ENCODE data around the gene CMC4.

GRCh38 chrX:155094468-155095061, 23.6 kb upstream of the CMC4 start:
- TF ChIP-seq ESRRA (IDR thresholded peaks at IDR 0.05; ENCODE audit: borderline replicate concordance, low read depth): no peak
- TF ChIP-seq, protein P1, sequence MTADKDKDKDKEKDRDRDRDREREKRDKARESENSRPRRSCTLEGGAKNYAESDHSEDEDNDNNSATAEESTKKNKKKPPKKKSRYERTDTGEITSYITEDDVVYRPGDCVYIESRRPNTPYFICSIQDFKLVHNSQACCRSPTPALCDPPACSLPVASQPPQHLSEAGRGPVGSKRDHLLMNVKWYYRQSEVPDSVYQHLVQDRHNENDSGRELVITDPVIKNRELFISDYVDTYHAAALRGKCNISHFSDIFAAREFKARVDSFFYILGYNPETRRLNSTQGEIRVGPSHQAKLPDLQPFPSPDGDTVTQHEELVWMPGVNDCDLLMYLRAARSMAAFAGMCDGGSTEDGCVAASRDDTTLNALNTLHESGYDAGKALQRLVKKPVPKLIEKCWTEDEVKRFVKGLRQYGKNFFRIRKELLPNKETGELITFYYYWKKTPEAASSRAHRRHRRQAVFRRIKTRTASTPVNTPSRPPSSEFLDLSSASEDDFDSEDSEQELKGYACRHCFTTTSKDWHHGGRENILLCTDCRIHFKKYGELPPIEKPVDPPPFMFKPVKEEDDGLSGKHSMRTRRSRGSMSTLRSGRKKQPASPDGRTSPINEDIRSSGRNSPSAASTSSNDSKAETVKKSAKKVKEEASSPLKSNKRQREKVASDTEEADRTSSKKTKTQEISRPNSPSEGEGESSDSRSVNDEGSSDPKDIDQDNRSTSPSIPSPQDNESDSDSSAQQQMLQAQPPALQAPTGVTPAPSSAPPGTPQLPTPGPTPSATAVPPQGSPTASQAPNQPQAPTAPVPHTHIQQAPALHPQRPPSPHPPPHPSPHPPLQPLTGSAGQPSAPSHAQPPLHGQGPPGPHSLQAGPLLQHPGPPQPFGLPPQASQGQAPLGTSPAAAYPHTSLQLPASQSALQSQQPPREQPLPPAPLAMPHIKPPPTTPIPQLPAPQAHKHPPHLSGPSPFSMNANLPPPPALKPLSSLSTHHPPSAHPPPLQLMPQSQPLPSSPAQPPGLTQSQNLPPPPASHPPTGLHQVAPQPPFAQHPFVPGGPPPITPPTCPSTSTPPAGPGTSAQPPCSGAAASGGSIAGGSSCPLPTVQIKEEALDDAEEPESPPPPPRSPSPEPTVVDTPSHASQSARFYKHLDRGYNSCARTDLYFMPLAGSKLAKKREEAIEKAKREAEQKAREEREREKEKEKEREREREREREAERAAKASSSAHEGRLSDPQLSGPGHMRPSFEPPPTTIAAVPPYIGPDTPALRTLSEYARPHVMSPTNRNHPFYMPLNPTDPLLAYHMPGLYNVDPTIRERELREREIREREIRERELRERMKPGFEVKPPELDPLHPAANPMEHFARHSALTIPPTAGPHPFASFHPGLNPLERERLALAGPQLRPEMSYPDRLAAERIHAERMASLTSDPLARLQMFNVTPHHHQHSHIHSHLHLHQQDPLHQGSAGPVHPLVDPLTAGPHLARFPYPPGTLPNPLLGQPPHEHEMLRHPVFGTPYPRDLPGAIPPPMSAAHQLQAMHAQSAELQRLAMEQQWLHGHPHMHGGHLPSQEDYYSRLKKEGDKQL (CRISPR knock-in tag; IDR thresholded peaks at IDR 0.05; ENCODE audit: borderline replicate concordance): no peak
- TF ChIP-seq, protein P2, sequence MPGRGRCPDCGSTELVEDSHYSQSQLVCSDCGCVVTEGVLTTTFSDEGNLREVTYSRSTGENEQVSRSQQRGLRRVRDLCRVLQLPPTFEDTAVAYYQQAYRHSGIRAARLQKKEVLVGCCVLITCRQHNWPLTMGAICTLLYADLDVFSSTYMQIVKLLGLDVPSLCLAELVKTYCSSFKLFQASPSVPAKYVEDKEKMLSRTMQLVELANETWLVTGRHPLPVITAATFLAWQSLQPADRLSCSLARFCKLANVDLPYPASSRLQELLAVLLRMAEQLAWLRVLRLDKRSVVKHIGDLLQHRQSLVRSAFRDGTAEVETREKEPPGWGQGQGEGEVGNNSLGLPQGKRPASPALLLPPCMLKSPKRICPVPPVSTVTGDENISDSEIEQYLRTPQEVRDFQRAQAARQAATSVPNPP (IDR thresholded peaks at IDR 0.05; ENCODE audit: borderline replicate concordance, insufficient read depth, insufficient read length): no peak
